GM21528 (cell line): ENCODE data around the gene PGC.

Source experiments
- ATAC-seq: cut with Tn5 transposase; IDR thresholded peaks from one replicate; pipeline ENCODE4 v1.9.1; 2021; ENCODE audit warnings: mild to moderate bottlenecking, moderate library complexity; ENCODE audit not compliant: unreplicated experiment, low FRiP score

PGC gene

DNA sequence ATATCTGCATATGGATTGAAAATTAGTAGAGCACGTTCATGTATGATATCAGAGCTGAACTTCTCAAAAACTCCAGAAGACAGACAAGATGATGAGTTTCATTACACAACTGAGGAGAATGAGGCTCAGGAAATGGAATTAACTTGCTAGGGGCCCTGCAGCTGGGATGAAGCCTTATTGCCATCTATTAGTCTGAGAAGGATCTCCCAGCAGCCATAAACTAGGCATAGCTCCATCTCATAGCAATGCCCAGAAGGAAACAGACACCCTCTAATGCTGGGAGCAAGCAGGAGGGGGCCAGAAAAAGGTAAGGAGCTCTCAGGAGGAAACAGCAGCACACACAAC is 29.8 kb downstream of the PGC start:
- no peak for ATAC-seq

DNA sequence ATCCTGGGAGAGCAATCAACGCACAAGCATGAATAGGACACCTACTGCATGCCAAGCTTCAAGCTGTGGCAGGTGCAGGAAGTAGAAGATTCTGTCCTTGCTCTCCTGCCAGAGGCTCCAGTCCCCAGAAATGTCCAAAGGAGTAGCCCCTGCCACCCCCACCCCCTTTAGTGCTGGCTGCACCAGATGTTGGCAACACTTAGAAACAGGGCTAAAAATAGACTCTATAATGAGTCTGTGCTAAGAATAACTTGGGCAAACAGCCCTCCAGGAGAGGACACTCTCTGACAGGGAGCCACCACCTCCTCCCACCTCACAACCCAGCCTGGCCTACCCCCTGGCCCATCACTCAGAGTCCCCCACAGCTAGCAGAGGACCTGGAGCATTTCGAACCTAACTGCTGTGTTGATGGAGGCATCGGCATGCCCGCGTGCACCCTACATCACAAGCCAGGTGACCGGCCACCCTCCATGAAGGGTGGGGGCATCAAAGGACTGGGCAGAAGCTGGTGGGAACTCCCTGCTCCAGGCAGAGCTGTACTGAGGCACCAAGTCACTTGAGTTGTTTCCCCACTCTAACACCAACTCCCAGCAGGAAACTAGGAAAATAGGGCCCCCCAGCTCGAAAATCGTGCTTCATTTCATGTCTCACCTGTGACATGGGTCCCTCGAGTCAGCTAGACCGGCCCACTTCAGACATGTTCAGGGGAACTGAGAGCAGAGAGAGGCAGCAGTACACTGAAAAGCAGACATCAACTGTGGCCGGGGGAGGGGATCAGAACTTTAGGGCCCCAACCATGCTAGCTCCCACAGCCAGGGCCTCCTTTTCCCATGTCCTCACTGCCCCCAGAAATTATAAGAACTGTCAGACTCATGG is 30.4 kb downstream of the PGC start:
- ATAC-seq: no peak

DNA sequence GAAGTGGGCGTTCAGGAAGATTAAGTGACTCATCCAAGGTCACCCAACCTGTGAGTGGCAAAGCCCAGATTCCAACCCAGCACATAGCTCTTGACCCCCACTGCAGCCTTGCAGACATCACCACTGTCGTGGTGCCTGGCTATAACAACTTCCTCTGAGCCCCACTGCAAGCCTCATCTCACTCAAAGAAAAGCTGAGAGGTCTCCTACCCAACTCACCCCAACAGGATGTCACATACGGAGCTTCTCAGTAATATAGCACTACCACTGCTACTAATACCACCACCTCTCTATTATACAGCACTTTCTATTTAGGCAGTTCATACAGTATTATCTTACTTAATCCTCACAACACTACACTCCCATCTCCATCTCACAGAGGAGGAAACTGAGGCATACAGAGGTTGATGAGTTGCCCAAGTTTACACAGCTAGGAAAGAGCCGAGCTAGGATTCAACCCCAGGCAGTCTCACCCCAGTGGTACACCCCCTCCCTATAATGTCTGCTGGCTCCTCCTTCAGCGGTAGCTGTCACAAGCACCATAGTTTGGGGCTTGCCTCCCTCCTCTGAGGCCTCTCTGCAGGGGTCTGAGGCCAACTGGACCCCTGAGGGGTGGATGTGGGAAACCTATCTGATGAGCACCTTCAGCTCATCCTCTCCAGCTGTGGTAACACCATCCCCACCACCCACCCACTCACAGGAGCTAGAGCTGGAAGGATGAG is 31.2 kb downstream of the PGC start:
- no peak for ATAC-seq

DNA sequence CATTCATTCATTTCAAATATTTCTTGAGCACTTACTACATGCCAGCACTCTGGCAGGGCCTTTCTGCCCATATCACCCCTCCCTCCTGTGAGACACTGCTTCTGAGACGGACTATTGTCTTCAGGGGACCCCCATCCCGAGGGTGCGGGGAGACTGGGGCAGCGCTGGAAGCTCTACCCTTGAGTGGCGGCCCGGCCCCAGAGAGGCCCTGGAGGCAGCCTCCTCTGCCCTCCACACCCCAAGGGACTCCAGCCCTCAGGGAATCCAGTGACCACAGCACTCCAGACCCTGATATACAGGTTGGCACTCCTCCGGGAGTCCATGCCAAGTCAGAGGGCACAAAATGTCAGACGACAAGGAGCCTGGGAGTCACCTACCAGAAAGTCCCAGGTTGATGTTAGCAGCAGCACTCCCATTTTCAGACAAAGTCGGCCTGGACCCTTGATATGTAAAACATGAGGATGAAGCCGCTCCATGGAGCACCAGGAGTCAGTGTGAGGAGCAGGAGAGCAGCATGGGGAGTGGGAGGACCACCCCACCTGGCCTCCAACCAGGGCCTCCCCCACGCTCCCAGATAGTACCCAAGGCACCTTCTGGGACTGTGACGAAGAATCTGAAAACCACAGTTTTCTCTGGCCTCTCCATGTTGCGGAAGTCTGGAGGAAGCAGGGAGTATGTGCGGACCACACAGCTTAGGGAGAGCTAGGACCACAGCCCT is 32.5 kb downstream of the PGC start:
- ATAC-seq: no peak

DNA sequence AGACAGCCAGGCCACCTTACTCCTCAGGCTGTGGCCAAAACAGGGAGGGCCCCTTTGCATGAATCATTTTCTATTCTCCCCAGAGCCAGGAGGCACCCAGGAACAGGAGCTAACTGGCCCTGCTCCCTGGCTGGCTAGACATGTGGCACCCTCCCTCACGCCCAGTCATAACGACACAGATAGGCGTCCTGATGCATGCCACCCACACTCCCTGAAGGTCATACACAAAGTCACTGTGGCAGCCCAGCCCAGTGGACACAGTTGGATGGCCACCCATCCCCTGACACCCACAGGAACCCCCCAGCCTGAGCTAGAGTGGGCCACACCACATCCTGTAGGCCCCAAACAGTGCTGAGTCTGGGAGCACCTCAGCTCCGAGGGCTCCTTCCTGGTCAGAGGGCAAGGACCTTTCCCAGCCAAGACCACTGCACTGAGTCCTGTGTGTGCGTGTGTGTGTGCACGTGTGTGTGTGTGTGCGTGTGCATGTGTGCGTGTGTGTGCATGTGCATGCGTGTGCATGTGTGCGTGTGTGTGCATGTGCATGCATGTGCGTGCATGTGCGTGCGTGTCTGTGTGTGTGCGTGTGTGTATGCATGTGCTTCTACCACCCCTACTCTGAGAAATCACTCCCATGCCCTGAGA is 33.4 kb downstream of the PGC start:
- peak; percentile 49 for ATAC-seq

DNA sequence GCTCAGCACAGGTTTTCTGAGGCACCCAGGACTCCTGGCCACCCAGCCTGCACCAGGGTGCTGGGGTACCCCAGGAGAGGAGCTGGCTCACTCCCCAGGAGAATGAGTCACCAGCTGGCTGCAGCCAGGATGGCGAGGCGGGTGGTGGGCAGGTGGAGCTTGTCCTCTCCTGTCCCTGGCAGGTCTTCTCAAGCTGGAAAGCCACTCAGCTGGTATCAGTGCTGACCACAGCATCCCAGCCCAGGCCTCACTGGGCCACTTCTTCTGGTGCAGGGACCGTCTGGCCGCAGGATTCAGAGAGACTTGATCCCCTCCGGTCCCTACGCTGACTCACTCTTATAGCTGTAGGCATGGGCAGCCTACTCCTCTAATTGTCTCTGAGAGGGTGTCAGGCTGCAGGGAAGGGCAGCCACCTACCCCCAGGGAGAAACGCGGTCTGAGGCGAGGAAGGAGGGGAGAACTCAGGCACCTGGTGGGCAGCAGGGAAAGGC is 34.0 kb downstream of the PGC start:
- ATAC-seq: peak; percentile 6

DNA sequence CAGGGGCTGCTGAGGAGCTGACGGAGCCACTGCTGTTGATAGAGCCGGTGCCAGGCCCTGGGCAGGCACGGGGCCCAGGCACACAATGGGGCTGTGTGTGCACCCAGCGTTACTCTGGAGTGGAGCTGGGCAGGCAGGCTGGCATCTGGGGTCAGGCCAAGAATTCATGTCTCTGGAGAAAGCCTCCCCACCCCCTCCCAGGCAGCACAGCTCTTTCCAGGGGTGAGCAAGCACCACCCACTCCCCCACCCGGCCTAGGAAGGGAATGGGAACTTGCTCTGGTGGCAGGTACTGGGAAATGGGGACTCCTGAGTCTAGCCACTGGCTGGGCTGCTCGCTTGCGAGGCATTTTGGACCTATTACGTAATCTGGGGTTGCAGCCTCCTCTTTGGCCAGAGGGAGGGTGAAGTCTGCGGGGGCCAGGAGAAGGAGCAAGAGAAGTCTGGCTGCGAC is 34.5 kb downstream of the PGC start:
- ATAC-seq: no peak

DNA sequence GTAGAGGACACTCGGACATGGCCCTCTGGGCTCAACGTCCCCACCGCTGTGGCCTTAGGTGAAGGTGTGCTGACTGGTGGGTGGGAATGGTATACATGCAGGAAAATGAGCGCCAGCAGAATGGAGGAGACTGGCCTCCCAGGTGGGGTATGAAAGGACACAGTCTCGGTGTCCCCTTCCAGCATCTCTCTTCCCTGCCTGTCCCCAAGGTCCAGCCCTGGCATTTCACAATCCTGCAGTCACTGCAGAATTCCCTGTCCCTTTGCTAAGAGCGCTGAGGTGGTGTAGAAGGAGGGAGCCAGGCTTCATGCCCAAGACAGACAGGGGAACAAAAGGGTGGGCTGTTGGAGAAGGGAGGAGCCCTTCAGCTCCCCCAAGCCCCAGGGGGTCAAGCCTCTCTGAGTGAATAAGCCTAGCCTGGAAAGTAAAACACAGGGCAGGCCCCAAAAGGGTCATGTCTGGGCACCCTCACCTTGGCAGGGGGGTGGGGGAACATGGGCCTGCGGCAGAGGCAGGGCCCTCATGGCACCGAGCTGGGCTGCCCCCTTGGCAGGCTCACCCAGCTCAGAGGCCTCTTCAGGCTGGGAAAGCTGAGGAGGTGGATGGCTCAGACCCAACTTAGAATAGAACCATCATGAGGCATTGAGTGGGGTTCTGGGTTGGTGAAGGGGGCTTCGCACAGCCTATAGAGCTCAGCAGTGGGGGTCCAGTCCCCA is 35.7 kb downstream of the PGC start:
- ATAC-seq: no peak

DNA sequence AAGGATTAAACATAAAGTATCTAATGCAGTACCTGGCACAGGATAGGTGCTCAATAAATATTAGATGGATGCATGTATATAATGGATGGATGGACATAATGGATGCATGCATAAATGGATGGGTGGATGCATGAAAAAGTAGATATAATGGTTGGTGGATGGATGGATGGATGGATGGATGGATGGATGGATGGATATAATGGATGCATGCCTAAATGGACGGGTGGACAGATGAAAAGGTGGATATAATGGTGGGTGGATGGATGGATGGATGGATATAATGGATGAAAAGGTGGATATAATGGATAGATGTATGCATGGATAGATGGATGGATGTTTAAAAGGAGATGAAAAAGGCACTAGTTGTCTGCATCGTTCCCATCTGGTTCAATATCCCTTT is 37.8 kb downstream of the PGC start:
- ATAC-seq: no peak

DNA sequence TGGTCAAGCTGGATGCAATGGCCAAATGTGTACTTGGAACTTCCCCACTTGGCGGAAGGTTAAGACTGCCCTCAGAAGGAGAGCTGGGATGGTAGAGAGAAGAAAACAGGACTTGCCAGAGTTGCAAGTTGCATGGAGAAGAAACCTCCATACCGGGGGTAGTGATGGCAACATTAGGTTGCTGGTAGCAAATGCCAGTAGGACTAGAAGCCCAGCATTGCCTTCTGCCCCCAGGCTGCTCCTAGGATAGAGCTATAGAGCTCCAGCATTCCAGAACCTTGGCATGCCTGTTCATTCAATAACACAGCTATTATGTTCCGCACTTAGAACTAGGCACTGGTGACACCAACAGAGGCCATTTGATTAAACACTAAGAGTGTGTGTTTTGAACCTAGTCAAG is 38.3 kb downstream of the PGC start:
- ATAC-seq: no peak

DNA sequence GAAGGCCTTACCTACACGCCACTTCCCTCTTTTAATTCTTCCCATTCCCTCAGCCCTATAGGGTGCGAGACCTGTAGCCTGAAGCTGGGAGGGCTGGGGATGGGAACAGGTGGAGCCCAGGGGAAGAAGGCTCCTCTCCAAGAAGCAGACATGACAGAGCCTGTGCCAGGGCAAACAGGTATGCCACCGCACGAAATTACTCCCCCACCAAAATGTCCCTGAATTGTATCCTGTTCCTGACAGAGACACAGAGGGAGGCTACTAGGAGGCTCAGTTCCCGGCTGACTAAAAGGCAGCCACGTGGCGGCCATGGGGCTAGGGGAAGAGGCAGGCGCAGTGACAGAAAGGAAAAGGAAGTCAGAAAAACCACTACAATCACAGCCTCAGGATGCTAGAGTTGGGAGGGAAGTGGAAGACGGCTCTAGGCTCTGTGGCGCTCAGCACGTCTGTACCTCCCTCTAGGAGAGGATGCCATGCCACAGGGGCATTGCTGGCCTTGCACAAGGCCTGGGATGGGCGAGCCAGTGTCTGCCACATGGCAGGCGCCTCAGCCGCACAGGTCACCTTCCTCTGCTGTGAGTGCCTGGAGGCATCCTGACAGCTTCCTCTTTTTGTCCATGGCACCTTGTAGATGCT is 39.5 kb downstream of the PGC start:
- ATAC-seq: no peak

DNA sequence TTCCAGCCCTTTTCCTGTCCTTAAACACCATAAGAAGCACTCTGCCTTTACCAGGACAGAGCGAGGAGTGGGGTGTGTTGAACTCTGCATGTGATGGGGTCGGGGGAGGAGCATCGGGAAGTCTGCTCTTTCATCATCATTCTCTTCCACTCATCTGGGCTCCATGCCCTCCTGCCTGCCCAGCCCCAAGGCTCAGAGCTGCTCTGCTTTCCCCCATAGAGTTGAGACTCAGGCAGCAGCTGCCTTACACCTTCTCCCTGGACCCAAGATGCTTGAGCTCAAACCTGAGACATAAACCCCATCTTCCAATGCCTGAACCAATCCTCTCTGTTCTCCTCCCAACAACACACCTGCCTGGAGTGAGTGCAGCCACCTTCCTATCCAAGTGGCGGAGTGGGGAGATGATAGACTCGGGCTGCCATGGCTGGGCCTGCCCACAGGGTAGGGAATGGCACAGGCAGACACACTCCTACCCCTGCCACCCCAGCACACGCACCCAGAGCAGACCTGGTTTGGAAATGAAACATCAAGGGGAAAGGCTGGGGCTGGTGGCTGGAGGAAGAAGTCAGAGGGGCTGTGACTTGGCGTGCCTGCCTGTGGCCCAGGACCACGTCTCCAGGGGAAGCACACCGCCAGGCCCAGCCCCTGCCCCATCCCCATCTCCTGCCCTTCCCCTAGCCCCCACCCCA is 40.2 kb downstream of the PGC start:
- ATAC-seq: no peak

DNA sequence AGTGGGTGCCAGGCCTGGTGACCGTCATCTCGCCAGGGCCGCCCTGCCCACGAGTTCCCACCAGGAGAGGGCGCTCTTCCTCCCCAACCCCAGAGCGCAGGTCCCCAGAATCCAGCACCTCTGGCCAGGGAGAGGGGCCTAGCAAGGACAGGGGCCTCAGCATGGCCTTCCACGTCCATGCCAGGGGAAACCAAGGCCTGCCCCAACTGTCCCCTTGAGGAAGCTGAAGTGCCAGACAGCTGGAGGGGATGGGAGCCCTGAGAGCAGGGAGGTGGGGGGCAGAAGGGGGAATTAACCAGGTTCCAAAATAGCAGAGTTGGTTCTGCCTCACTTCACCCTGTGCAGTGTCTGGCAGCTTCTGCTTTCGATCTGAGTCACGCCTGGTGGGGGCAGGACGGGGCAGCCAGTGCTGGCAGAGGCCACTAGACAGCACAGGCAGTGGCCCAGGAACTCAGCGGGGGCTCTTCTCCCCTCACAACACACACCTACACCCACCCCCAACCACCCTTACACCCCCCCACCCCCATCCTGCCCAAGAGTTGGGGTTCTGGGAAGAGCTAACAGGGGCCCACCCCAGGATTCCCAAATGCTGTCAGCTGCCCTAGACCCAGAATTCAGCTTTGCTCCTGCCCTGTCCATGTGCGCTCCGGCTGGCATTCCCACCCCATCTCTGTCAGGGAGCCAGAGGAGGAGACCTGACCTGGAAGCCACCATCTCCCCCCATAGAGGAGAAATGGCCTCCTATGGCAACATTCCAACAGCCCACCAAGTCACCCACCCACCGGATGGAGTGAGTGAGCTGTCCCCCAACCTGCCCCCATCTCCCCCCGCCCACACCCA is 41.0 kb downstream of the PGC start:
- ATAC-seq: peak; percentile 64

DNA sequence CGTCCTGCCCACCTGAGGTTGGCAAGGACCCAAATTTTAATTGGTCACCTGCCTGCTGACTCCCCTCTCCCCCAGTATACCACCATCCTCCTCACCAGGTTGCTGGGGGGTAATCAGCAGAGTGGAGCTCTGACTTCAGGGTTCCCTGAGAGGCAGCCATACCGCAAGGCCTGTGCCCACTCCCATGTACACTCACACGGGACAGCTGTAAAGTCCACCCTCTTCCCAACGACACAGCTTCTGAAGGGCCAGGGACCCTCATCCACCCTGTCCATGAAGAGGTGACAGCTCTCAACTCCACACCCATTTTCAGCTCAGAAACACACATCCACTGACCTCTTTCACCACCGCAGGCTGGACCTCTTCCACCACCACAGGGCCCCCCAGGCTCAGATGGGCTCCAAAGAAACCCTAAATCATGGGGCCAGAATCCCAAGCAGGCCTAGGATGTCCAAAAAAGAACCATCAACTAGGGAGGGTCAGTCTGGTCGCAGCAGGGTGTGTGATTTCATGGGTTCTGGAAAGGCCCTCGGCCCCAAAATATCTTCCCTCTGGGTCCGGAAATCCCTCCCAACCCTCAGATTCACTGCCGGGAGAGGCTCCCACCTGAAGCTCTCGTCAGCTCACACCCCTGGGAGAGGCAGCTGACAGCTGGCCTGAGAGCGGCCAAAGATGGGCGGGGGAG is 41.7 kb downstream of the PGC start:
- ATAC-seq: no peak

DNA sequence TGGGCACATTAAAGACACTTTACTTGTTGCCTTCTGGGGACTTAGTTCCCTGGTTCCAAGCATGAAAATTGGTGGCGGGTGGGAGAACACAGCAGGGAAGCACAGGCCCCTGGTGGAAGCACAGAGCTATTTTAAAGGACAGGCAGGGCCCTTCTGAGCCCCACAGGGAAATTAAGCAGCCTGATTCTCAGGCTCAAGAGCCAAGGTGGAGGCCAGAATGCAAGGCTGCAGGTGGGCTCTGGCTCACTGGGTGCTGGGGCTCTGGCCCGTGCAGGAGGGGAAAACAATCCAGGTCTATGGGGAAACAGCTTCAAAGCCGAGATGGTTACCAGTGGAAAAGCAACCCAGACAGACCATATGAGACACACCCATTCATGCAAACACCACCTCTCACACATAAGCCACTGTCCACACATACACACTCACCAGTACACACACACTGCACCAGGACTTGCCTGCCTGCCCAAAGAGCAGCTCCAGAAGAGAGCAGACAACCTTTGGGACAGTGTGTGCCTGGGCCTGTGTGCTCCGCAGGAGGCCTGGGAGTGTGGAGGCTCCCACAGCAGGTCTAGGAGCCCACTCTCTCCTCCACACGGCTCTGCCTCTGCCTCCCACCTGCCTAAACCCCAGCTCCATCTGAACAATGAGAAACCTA is 42.4 kb downstream of the PGC start:
- ATAC-seq: no peak

DNA sequence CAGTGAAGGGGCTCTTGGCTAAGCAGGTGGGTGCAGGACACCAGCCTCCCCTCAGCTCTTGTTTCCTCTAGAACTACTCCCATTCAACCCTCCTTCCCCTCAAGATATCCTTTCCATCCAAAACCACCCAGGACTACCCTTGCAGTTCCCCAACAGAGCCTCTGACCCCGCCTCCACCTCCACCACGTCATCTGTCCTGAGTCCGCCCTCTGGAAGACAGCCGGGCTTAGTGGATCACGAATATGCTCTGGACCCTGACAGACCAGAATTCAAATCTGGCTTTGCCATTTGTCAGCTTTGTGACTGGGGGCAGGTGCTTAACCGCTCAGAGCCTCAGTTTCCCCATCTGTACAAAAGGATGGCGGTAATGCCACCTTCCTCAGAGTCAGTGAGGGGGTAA is 43.2 kb downstream of the PGC start:
- ATAC-seq: no peak
